AG10803 (cell line): ENCODE results near the gene EXOC3.
"Not testable (repeated sequence)": the region's sequence is repeated elsewhere in the genome, so short reads cannot be mapped to it uniquely, and the experiment has no call there.

Source experiments
- DNase-seq: peaks from one replicate; pipeline ENCODE4 v3.0.0; 2010; ENCODE audit warnings: low read depth
- H3K4me3 ChIP-seq: 2 replicates; pipeline ENCODE4 v1.5.1; 2011; ENCODE audit warnings: mild to moderate bottlenecking, low read length, control low read depth
- TF ChIP-seq, protein P1 (sequence below): conservative IDR thresholded peaks from 2 replicates; pipeline ENCODE4 v1.5.1; 2011; ENCODE audit warnings: mild to moderate bottlenecking, low read length, control low read depth, inconsistent platforms

Gene EXOC3

DNA sequence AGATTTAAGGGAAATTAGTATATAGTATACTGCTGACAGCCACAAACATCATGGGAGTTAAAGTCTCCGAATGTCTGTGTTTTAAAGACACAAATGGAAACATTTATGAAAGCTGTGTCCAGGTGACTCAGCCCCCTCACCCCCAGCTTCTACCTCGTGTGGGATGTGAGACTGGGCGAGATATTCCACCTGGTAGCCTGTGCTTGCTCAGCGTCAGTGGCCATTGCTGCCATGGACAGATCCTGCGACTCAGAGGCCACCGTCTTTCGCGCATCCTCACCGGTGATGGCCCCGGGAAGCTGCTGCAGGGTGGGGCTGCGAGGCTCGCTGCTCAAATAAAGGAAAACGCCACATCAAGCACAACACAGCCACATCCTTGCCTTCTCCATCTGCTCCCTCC lies 31.2 kb upstream of the EXOC3 start:
- no peak overlapping the region for H3K4me3 ChIP-seq
- TF ChIP-seq, protein P1, sequence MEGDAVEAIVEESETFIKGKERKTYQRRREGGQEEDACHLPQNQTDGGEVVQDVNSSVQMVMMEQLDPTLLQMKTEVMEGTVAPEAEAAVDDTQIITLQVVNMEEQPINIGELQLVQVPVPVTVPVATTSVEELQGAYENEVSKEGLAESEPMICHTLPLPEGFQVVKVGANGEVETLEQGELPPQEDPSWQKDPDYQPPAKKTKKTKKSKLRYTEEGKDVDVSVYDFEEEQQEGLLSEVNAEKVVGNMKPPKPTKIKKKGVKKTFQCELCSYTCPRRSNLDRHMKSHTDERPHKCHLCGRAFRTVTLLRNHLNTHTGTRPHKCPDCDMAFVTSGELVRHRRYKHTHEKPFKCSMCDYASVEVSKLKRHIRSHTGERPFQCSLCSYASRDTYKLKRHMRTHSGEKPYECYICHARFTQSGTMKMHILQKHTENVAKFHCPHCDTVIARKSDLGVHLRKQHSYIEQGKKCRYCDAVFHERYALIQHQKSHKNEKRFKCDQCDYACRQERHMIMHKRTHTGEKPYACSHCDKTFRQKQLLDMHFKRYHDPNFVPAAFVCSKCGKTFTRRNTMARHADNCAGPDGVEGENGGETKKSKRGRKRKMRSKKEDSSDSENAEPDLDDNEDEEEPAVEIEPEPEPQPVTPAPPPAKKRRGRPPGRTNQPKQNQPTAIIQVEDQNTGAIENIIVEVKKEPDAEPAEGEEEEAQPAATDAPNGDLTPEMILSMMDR: no peak
- DNase-seq: no peak

DNA sequence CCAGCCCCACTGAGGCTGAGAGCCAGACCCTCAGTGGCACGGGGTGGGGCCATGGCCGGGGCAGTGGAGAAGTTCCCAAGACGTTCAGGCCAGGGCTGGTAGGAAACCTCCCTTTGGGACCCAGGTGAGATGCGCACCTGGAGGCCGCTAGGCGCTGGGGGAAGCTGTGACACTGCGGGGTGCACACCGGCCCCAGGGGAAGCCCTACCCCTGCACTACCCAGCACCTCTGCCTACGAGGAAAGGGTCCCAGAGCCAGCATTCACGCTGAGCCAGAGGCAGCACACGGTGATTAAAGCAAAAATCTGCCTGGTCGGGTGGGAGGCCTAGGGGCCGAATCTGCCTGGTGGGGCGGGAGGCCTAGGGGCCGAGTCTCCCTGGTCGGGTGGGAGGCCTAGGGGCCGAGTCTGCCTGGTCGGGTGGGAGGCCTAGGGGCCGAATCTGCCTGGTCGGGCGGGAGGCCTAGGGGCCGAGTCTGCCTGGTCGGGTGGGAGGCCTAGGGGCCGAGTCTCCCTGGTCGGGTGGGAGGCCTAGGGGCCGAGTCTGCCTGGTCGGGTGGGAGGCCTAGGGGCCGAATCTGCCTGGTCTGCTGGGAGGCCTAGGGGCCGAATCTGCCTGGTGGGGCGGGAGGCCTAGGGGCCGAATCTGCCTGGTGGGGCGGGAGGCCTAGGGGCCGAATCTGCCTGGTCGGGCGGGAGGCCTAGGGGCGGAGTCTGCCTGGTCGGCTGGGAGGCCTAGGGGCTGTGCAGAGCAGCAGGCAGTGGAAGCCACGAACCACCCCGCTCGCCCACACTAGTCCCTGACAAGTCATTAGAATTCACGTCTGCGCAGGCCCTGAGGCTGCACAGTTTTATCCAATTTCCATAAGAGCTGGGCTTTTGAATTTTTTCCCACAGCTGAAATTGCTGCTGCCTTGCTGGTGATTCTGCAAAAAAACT lies 27.7 kb upstream of the EXOC3 start:
- H3K4me3 ChIP-seq: not testable (repeated sequence)
- peak; percentile 53 for DNase-seq

DNA sequence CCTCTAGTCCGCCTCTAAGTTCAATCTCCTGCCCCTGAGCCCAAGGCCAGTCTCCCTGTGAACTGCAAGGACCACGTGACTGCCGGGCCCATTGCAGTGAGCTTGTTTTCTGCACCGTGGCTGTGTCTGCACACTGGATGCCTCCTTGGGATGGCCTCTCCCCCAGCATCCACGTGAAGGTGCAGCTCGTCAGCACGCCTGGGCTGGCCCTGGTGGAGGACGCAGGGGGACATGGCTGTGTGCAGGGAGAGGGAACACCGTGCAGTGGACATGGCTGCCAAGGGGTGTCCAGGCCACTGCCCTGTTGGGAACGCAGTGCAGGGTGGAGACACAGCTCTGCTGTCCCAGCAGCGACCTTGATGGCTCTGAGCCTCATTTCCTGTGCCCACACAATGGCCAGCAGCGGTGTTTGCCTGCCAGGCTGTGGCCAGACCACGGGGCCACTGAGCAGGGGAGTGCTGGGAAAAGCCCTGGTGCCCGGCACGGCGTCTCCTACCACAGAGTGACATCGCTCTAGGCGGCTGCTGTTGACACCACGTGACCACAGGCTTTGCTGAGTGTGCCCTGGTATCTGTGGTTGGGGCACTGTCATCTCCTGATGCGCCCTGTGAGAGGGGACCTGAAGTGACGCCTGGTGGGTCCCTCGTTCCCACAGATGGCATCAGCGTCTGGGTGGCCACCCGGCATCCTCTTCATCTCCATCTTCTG lies 26.9 kb upstream of the EXOC3 start:
- H3K4me3 ChIP-seq: no peak overlapping the region
- TF ChIP-seq, protein P1: no peak
- DNase-seq: no peak

DNA sequence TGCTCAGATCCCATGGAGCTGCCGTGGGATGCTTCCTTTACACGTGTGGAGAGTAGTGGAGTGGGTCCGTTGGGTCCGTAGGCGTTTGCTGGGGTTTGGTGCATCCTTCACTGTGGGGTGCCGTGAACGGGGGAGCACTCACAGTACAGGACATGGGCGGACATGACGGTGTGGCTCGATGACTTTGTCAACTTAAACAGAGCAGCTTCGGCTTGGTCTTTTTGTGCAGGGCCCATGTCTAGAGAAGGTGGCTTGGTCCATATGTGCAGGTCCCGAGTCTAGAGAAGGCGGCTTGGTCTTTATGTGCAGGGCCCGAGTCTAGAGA lies 26.4 kb upstream of the EXOC3 start:
- no peak overlapping the region for H3K4me3 ChIP-seq
- TF ChIP-seq, protein P1: no peak
- no peak for DNase-seq

DNA sequence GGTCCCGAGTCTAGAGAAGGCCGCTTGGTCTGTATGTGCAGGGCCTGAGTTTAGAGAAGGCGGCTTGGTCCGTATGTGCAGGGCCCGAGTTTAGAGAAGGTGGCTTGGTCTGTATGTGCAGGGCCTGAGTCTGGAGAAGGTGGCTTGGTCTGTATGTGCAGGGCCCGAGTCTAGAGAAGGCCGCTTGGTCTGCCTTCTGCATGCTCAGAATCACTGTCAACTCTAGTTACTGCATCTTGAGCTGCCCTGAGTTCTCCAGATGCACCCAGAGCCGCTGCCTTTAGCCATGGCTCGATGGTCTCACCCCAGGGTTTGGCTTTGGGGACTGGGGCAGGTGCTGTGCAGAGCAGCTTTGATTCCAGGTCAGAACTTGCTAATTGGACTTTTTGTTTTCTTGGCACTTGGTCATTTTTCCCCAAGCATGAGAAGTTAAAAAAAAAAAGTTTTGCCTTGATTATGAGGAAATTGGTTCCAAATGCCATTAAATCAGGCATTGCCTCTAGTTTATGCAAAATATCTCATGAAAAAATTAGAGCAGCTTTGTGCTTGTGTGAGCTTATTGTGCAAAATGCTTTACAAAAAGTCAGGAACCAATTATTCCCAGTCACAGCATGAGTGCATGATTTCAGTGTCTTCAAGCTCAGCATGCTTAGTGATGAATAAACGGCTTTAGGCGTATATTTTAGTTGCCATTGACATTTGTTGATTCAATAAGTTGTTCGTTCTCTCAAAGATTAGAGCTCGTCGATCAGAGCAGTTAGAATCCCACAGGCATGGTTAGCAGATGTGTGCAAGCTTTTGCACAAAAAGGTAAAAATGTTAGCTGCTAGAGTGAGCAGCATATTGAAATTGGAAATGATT lies 25.4 kb upstream of the EXOC3 start:
- TF ChIP-seq, protein P1: no peak
- peak; percentile 55 for DNase-seq
- H3K4me3 ChIP-seq: no peak overlapping the region

DNA sequence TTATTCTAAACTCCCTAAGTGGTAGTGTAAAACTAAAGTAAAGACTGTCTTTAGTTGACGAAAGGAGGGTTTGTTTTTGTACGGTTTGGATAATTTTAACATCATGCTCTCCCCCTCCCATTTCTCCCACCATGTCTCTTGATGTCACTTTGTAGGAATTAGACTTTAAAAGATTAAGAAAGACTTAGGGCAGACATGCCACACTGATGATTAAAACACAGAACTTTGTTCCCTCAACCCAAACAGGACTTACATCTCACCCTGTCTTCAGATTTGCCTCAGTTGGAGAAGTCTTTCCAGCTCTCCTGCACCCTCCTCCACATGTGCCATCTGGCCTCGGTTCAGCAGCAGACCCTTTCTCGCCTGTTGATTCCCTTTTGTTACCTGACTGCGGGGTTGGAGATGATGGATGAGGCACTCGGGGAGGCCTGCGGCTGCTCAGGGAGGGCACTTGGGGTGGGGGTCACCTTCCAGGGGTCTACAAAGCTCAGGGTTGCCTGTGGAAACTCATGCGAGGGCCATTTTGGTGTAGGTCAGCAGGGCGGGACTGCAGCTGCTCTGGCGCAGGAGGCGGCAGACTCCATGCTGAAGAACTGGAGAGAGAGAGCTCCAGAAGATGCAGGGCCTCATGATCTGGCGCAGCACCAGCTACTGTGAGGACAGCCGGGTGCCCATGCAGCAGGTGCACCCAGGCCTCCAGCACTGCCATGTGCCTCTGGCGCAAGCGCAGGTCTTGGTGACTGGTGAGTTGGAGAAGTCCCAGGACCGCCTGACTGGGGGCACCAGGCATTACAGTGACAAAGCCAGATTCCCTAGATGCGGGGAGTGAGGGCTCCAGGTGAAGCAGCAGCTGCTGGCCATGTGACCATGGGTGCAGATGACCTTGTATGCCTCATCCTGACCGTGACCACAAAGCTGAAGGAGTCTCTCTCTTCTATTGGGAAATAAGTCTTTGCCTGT lies 24.5 kb upstream of the EXOC3 start:
- TF ChIP-seq, protein P1: no peak
- peak; percentile 82 for DNase-seq
- H3K4me3 ChIP-seq: no peak overlapping the region
